Ectodermal cell (in vitro differentiated cells): ENCODE data around the gene SSX2IP.
A peak's percentile ranks its signal among the peaks of the same experiment; 100 is the strongest.

Experiments used
- H3K27ac ChIP-seq: 2 replicates; pipeline ENCODE4 v1.7.0; 2013; ENCODE audit warnings: mild to moderate bottlenecking, low read depth, low read length; ENCODE audit not compliant: insufficient read depth, poor library complexity, severe bottlenecking
- H3K27me3 ChIP-seq: 2 replicates; pipeline ENCODE4 v1.7.0; 2013; ENCODE audit warnings: mild to moderate bottlenecking, low read length; ENCODE audit not compliant: insufficient read depth, control insufficient read depth, poor library complexity, severe bottlenecking
- H3K36me3 ChIP-seq: one replicate; pipeline ENCODE4 v1.7.0; 2013; ENCODE audit warnings: low read length; ENCODE audit not compliant: control insufficient read depth, insufficient read depth
- H3K4me1 ChIP-seq: one replicate; pipeline ENCODE4 v1.7.0; 2013; ENCODE audit warnings: low read length; ENCODE audit not compliant: control insufficient read depth, insufficient read depth
- H3K4me3 ChIP-seq: 2 replicates; pipeline ENCODE4 v1.7.0; 2013; ENCODE audit warnings: low read depth, low read length, control low read depth; ENCODE audit not compliant: insufficient read depth
- H3K9me3 ChIP-seq: 2 replicates; pipeline ENCODE4 v1.7.0; 2013; ENCODE audit warnings: mild to moderate bottlenecking, low read length, moderate library complexity; ENCODE audit not compliant: control insufficient read depth
- WGBS, 2 experiments: methylation state at CpG; one replicate each; pipeline ENCODE4 v1.1.7; 2013; ENCODE audit warnings: missing lambda C conversion rate in 2 of 2; 5-methylcytosine and 5-hydroxymethylcytosine counted together

SSX2IP gene

DNA sequence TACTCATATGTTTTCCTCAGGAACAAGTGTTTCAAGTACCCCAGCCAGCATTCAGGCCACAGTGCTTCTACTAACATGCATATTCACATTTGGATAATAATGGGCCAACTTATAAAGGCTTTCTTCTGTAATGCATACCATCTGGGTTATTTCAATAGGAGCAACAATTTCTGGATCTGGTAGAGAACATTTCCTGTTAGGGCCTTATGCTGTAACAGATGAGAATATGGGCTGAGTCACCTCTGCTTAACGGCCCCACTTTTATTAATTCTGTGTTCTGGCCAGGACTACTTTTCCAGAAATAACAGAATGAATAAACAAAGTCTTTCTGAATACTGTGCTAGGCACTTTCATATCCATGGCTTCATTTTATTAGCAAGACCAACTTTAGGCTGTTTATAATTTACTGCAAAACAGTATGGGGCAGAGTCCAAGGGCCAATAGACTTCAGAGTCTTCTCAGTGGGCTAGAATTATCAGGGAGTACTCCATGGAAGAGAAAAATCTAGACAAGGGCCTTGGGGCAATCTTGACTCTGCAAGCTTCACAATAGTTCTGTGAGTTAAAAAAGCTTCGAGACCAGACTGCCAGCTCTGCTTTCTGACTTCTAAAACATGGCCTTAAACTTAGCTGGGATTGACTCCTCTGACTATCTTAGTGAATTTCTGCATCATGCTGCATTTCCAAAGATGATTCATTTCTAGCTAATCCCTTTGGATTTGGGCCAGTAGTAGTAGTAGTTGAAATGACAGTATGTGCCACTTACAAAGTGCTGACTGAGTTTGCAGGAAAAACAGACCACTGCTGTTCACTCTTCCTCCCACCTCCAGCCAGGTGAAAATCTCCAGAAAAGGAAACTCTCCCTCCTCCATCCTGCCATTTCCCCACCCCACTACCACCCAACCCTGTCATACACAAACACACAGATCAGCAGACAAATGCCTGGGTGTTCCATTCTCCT is 8.2 kb upstream of the SSX2IP start:
- H3K27me3 ChIP-seq = no peaks in the 10 kb centered on the region
- H3K4me3 ChIP-seq = no peak overlapping the region
- no peaks in the 10 kb centered on the region for H3K36me3 ChIP-seq
- H3K9me3 ChIP-seq = no peaks in the 10 kb centered on the region
- H3K4me1 ChIP-seq = peaks cover 5% of the 10 kb centered on the region
- H3K27ac ChIP-seq = no peak overlapping the region
- WGBS, 2 experiments = 73 to 83% methylated on average over 2 of the region's 2 CpGs

DNA sequence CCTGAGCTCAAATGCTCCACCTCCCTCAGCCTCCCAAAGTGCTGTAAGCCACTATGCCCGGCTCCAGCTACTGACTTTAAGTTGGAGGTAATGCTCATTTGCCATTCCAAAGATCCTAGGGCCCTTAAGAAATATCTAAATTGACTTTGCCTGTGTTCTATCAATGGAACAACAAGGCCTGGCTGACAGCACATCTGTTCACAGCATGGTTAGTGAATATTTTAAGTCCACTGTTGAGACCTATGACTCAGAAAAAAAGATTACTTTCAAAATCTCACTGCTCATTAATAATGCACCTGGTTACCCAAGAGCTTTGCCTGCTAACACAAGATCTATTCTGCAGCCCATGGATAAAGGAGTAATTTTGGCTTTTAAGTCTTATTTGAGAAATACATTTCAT is 3.5 kb upstream of the SSX2IP start:
- 95 to 96% methylated on average over 1 of the region's 1 CpG for WGBS, 2 experiments
- Histone ChIP-seq H3K4me3 (no peak overlapping the region), H3K27ac (no peak overlapping the region), H3K9me3 (no peaks in the 10 kb centered on the region), H3K27me3 (no peaks in the 10 kb centered on the region), H3K36me3 (no peaks in the 10 kb centered on the region), H3K4me1 (no peaks in the 10 kb centered on the region)

DNA sequence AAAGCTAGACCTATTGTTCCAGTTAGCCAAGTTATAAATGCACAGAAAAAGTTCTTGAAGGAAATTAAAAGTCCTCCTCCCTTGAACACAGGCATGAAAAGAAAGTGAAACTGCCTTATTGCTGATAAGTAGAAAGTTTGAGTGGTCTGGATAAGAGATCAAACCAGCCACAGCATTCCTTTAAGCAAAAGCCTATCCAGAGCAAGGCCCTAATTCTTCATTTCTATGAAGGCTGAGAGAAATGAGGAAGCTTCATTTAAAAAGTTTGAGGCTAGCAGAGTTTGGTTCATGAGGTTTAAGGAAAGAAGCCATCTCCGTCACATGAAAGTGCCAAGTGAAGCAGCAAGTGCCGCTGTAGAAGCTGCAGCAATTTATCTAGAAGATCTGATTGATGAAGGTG is 2.7 kb upstream of the SSX2IP start:
- 94 to 98% methylated on average over 2 of the region's 2 CpGs for WGBS, 2 experiments
- Histone ChIP-seq H3K27ac (no peak overlapping the region), H3K36me3 (no peaks in the 10 kb centered on the region), H3K4me3 (no peak overlapping the region), H3K9me3 (no peaks in the 10 kb centered on the region), H3K4me1 (peaks cover 3% of the 10 kb centered on the region), H3K27me3 (no peaks in the 10 kb centered on the region)

DNA sequence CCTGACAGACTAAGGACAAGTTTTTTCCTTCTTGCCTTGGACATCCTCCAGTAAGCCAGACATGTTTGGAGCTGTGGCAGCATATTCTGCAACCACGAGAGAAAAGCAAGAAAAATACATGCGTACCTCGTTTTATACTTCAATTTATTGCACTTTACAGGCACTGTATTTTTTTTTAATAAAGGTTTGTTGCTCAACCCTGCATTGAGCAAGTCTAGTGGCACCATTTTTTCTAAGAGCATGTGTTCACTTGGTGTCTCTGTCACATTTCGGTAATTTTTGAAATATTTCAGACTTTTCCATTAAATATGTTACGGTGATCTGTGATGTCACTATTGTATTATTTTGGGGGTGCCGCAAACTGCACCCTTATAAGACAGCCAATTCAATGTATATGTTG is 2.1 kb upstream of the SSX2IP start:
- WGBS, 2 experiments = 91 to 93% methylated on average over 6 of the region's 6 CpGs
- H3K9me3 ChIP-seq = no peaks in the 10 kb centered on the region
- H3K27ac ChIP-seq = no peak overlapping the region
- H3K27me3 ChIP-seq = no peaks in the 10 kb centered on the region
- H3K4me3 ChIP-seq = no peak overlapping the region
- H3K36me3 ChIP-seq = no peaks in the 10 kb centered on the region
- peaks cover 3% of the 10 kb centered on the region for H3K4me1 ChIP-seq

DNA sequence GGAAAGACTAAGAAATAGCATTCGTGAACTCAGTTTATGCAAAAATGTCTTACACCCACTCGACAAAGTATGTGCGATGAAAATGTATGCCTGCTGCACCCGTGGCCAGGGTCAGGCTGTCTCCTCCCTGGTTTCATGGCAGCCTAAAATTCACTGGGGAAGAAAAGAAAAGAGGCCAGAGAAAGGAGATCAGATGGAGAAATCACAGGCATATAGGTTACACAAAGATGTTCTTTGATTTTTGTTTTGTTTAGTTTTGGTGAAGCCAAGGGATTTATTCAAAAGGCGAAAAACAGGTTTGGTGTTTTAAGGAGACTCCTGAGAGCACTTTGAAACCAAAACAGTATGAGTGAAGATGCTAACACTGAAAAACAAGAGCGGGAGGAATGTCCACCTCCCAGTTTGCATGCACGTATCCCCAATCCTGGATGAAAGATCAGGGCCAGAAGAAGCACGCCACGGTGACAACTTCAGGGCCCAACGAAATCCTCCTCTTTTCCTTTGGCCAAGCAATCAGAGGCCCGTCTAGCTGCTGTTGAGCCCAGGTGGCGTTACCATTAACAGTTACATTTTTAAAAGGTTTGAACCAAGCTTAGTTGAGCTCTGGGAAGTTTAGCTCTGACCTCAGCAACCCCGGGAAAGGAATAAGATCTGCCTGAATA is 992 bp upstream of the SSX2IP start:
- 39 to 44% methylated on average over 13 of the region's 13 CpGs for WGBS, 2 experiments
- H3K36me3 ChIP-seq = no peaks in the 10 kb centered on the region
- H3K9me3 ChIP-seq = no peaks in the 10 kb centered on the region
- H3K4me1 ChIP-seq = peaks cover 6% of the 10 kb centered on the region
- H3K4me3 ChIP-seq = peak overlapping the region; percentile 54
- no peaks in the 10 kb centered on the region for H3K27me3 ChIP-seq
- peak overlapping the region; percentile 90 for H3K27ac ChIP-seq

DNA sequence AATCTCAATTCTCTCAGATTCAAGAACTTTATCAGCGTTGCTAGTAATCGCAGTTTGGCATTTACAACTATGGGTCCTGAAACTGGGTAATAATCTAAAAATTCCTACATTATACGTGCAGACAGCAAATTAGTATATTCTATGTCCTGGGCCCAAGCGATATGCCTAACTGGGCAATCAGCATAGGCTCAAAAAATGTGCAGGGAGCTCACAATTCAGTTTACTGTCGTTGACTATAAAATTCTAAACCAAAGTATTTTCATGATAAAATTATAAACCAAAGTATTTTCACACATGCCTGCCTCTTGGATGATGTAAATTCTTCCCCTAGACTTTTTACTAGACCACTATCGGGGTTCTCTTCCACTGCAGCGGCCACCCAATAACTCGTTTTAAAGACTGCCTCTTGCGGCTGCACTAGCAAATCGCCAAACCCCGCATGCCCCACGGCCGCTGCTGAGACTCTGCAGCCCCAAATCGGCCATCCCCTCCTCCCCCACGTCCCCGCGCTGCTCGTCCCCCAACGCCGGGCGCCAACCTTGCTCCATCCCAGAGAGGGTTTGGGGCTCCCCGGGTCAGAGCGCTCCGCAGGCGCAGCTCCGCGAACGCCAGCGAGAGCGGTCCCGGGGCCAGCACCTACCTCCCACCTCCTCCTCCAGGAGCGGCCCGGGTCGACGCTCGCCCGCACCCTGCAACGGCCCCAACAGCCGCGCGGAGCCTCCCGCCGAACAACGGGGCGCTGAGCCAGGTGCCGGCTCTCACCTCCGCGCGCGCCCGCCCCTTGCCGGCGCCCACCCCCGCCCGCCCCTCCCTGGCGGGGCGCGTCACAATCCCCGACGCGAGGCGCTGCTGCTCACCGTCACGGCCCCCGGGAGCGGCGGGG is 506 bp downstream of the SSX2IP start:
- H3K9me3 ChIP-seq = no peaks in the 10 kb centered on the region
- H3K4me1 ChIP-seq = peaks cover 6% of the 10 kb centered on the region
- peak overlapping the region; percentile 54 for H3K4me3 ChIP-seq
- WGBS, 2 experiments = 3% methylated on average over 67 of the region's 67 CpGs
- peak overlapping the region; percentile 64 for H3K27ac ChIP-seq
- H3K27me3 ChIP-seq = no peaks in the 10 kb centered on the region
- no peaks in the 10 kb centered on the region for H3K36me3 ChIP-seq

DNA sequence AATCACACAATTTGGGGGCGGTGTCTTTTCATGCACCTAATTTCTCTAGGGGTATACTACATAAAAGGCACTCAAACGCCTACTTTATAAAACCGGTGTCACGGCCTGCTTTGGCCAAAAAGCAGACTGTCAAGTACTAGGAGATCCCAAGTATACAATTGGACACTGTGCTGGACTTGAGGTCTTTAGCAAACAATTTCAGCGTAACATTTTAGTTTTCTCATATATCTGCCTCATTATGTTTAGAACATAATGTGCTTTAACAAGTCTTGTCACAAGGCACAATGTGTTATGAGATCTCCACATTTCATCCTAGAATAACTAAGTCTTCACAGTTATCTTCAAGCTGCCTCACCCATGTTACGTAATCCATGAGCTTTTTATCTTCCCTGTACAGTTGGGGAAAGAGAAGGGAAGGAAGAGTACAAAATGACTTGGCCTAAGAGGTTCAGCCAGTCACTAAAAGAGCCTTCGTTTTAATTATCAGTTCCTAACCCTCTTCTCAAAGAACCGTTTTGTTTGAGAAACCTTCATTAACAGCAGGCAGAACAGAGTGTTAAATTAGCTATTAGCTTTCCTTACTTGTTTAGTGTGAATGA is 1.7 kb downstream of the SSX2IP start:
- WGBS, 2 experiments = 88 to 90% methylated on average over 6 to 8 of the region's 8 CpGs
- Histone ChIP-seq H3K27ac (no peak overlapping the region), H3K4me1 (peaks cover 6% of the 10 kb centered on the region), H3K9me3 (no peaks in the 10 kb centered on the region), H3K27me3 (no peaks in the 10 kb centered on the region), H3K36me3 (no peaks in the 10 kb centered on the region), H3K4me3 (peak overlapping the region; percentile 54)

DNA sequence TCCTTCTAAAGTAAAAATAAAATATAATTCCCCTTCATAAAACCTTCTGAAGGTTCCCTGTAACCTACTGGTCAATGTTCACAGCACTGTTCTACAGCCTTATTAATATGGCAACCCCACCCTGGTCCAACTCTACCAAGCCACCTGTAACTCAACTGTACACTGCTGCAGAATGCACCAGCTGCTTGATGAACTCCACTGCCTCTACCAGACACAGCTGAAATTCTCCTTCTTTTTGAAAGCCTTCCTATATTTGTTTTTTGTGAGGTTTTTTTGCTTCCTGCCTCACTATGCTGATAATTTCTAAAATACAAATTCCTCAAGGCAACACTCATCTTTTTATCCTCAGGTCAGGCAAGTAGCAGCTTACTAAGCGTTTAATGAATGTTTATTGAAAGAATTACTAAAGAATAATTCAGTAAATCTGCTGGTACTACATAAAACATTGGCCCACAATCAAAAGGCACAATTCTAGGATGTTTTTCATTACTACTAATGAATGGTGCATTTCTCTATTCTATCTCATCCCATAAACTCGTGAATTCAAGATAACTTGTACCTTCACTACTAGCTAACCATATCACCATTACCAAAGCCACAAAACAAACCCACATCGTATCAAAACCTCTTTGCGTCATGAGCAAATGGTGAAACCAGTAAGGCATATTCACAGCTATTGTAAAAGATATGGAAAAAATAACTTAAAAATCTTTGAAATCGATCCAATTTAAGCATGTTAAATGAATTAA is 2.4 kb downstream of the SSX2IP start:
- H3K36me3 ChIP-seq = no peaks in the 10 kb centered on the region
- no peaks in the 10 kb centered on the region for H3K27me3 ChIP-seq
- H3K27ac ChIP-seq = no peak overlapping the region
- H3K4me3 ChIP-seq = no peak overlapping the region
- 84 to 97% methylated on average over 3 to 4 of the region's 5 CpGs for WGBS, 2 experiments
- H3K4me1 ChIP-seq = peaks cover 6% of the 10 kb centered on the region
- no peaks in the 10 kb centered on the region for H3K9me3 ChIP-seq

DNA sequence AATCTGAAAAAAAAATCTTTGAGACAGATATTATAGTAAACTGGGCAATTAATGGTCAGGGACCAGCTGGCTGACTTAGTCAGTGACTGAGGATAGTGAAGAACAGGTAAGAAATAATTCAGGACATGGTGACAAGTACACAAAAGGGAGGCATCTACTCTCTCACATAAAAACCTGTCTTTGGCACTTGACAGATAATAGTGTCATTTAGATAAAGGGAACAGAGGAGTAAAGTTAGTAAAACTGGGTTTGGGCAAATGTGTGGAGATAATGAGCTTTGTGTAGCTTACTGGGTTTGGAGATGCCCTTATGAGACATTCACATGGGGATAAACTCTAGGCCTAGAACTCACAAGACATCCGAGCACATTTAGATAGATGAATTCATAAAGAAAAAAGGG is 4.0 kb downstream of the SSX2IP start:
- 87 to 91% methylated on average over 1 of the region's 1 CpG for WGBS, 2 experiments
- Histone ChIP-seq H3K36me3 (no peaks in the 10 kb centered on the region), H3K4me1 (peaks cover 6% of the 10 kb centered on the region), H3K27me3 (no peaks in the 10 kb centered on the region), H3K9me3 (no peaks in the 10 kb centered on the region), H3K4me3 (no peak overlapping the region), H3K27ac (no peak overlapping the region)
